GM19468 (cell line): ENCODE measurements around the gene HPSE2.

Experiments
- ATAC-seq: cut with Tn5 transposase; IDR thresholded peaks from one replicate; pipeline ENCODE4 v1.9.1; 2021; ENCODE audit warnings: mild to moderate bottlenecking, moderate library complexity, moderate number of reproducible peaks; ENCODE audit not compliant: unreplicated experiment; ENCODE audit errors: extremely low read depth

The HPSE2 gene

GRCh38 chr10:98861962-98862361 lies 373.7 kb downstream of the HPSE2 start:
- ATAC-seq, result no peak

GRCh38 chr10:98858525-98858924 lies 377.1 kb downstream of the HPSE2 start:
- ATAC-seq, result no peak

GRCh38 chr10:98855403-98856189 lies 380.1 kb downstream of the HPSE2 start:
- ATAC-seq, result no peak

GRCh38 chr10:98852686-98853085 lies 383.0 kb downstream of the HPSE2 start:
- ATAC-seq, result no peak

- no peak for ATAC-seq
Observed at GRCh38 chr10:98848361-98848760, 387.3 kb downstream of the HPSE2 start.

GRCh38 chr10:98846787-98847186 lies 388.9 kb downstream of the HPSE2 start:
- no peak for ATAC-seq

GRCh38 chr10:98833542-98833941 lies 402.1 kb downstream of the HPSE2 start:
- no peak for ATAC-seq

- ATAC-seq, result no peak
Observed at GRCh38 chr10:98832738-98833137, 402.9 kb downstream of the HPSE2 start.

- ATAC-seq, result no peak
Observed at GRCh38 chr10:98832196-98832595, 403.5 kb downstream of the HPSE2 start.

GRCh38 chr10:98831391-98831790 lies 404.3 kb downstream of the HPSE2 start:
- ATAC-seq, result no peak

- no peak for ATAC-seq
Observed at GRCh38 chr10:98825741-98826140, 409.9 kb downstream of the HPSE2 start.

- ATAC-seq, result no peak
Observed at GRCh38 chr10:98817396-98817795, 418.3 kb downstream of the HPSE2 start.

- no peak for ATAC-seq
Observed at GRCh38 chr10:98815039-98815885, 420.4 kb downstream of the HPSE2 start.

- ATAC-seq, result no peak
Observed at GRCh38 chr10:98814470-98814869, 421.2 kb downstream of the HPSE2 start.

- no peak for ATAC-seq
Observed at GRCh38 chr10:98808282-98808892, 427.3 kb downstream of the HPSE2 start.

- no peak for ATAC-seq
Observed at GRCh38 chr10:98800263-98800662, 435.4 kb downstream of the HPSE2 start.

GRCh38 chr10:98795467-98795866 lies 440.2 kb downstream of the HPSE2 start:
- ATAC-seq, result no peak

GRCh38 chr10:98790817-98791216 lies 444.8 kb downstream of the HPSE2 start:
- no peak for ATAC-seq

GRCh38 chr10:98778277-98778759 lies 457.3 kb downstream of the HPSE2 start:
- no peak for ATAC-seq

GRCh38 chr10:98758463-98758862 lies 477.2 kb downstream of the HPSE2 start:
- no peak for ATAC-seq

GRCh38 chr10:98748298-98748697 lies 487.4 kb downstream of the HPSE2 start:
- no peak for ATAC-seq
